GM18505 (cell line): ENCODE data around the gene DTNA.
"Not testable (repeated sequence)": the region's sequence is repeated elsewhere in the genome, so short reads cannot be mapped to it uniquely, and the experiment has no call there.

Experiments used
- ATAC-seq: cut with Tn5 transposase; IDR thresholded peaks from one replicate; pipeline ENCODE4 v1.9.1; 2021; ENCODE audit not compliant: unreplicated experiment
- POLR2A ChIP-seq: IDR thresholded peaks from 4 replicates; pipeline ENCODE4 v1.6.1; 2011; ENCODE audit warnings: borderline replicate concordance; ENCODE audit not compliant: insufficient read depth, insufficient read length; ENCODE audit errors: extremely low read depth

DTNA gene

DNA sequence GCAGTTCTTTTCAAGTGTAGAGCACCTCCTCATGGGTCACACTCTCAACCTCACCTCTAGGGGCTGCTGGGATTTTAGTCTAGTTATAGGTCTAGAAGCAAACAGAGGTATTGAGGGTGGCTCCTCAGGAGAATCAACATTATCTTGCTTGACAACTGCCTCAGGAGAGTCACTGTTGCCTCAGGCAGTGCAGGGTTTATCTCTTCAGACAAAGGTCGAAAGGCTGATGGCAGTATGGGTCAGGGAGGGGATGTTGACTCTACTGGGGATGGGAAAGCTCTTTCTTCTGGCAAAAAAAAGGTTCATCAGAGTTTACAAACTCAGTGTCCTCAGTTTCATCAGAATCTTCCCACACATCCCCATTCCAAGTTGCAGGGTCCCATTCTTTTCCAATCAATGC lies 24.0 kb downstream of the DTNA start:
- ATAC-seq, result no peak
- no peak for TF ChIP-seq POLR2A

GRCh38 chr18:34734526-34734925 lies 24.4 kb downstream of the DTNA start:
- not testable (repeated sequence) for ATAC-seq

DNA sequence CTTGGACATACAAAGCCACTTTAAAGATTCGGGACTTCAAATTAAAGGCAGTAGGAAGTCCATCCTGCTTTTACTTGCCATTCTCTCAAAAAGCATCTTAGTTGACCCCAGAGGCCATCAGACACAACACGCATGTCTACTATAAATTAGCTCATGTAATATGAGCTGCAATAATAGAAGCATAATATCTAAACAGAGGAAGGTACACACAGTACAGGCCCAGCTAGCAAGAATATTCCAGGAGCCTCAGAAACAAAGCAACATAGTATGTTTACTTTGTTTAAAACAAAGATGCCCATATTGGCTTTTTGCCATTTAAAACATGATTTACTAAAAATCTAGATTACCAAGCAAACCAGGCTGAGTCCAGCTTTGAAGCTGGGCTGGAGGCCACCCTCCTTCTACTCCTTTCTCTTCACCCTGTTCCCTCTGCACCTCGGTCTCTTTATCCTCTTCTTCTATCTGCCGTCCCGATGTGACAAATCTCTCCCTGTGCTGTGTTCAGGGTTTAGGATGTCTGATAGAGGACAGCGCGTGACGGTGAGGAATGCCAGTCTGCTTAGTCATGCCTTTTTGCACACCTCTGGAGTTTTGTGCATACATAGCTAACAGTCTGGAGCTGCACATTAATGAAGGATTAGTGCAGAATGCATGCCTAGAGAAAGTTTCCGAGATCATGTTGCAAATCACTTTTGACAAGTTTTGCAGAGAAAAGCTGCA lies 28.2 kb downstream of the DTNA start:
- TF ChIP-seq POLR2A, result no peak
- ATAC-seq, result no peak

DNA sequence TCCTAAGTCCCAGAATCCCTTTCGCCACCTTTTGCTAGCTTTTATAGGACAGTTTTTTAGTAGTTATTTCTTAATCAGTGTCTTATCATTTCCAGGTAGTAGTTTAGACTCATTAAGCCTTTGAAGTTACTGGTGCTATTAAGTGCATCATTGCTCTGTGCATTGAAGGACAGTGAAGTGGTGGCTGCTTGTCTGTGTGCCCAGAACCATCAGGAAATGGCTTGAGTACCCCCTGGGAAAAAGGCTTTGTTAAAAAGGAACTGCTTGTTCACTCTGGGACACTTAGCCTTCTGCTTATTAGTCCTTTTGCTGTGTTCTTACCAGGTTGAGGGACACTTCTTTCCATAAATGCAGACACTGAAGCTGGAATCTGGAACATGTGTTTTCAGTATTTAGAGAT lies 30.0 kb downstream of the DTNA start:
- ATAC-seq, result no peak
- TF ChIP-seq POLR2A, result no peak

GRCh38 chr18:34740724-34741123 lies 30.6 kb downstream of the DTNA start:
- TF ChIP-seq POLR2A, result no peak
- ATAC-seq, result no peak

DNA sequence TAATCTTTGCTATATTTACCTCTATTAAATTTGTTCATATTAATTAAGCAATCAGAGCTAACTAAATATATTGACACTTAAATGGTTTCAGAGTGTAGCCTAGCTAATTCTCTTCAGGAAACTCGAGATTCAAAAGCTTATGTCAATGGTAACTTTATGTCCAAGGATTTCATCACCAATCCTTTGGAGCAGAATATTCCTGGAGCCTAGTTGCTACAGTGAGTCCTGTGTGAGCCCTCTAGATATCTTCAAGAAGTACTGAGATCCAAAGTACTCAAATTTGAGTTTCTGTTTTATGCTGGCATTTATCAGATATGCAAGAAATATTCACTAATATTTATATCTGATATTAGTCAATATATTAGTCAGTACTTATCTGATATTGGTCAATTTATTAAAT lies 31.3 kb downstream of the DTNA start:
- TF ChIP-seq POLR2A, result no peak
- ATAC-seq, result no peak

GRCh38 chr18:34742891-34743341 lies 32.8 kb downstream of the DTNA start:
- ATAC-seq, result no peak
- no peak for TF ChIP-seq POLR2A

- no peak for TF ChIP-seq POLR2A
- no peak for ATAC-seq
Measured at GRCh38 chr18:34744569-34744968, 34.5 kb downstream of the DTNA start.

GRCh38 chr18:34746614-34747013 lies 36.5 kb downstream of the DTNA start:
- no peak for TF ChIP-seq POLR2A
- ATAC-seq, result no peak

DNA sequence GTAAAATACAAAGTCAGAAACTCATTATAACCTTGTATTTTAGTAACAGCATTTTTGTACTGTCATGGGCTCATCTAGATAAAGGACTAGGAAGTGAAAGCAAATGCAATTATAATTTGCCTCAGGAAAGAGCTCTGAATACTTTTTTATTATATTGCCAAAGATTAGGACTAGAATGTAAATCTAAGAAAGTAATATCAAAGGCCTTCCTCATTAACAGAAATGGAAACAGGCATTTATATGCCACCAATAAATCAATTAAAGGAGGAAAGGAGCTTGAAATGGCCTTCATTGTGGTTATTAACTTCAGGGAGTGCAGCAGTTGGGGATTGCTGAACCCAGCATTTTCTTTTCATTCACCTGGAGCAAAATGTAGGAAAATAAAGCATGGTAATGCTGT lies 39.6 kb downstream of the DTNA start:
- no peak for TF ChIP-seq POLR2A
- no peak for ATAC-seq

DNA sequence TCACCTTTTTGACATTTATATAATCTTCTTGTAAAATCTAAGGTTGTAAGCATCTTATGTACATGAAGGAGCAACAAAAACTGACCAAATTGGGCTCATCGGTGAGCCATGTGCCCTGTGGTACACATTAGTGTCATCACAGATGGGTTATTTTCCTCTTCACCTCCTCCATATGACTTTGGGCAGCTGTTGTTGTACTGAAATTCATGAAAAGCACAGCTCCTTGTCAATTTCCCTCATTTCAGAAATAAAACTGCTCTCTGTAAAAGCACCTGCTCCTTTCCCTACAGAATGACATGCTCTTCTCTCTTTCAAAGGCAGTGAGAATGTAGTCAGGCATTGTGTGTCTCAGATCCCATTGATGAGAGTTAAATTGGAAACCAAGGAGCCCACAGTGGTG lies 42.0 kb downstream of the DTNA start:
- no peak for TF ChIP-seq POLR2A
- ATAC-seq, result no peak

- ATAC-seq, result no peak
- no peak for TF ChIP-seq POLR2A
Measured at GRCh38 chr18:34754300-34754699, 44.2 kb downstream of the DTNA start.

- no peak for ATAC-seq
- no peak for TF ChIP-seq POLR2A
Measured at GRCh38 chr18:34757666-34758065, 47.6 kb downstream of the DTNA start.

DNA sequence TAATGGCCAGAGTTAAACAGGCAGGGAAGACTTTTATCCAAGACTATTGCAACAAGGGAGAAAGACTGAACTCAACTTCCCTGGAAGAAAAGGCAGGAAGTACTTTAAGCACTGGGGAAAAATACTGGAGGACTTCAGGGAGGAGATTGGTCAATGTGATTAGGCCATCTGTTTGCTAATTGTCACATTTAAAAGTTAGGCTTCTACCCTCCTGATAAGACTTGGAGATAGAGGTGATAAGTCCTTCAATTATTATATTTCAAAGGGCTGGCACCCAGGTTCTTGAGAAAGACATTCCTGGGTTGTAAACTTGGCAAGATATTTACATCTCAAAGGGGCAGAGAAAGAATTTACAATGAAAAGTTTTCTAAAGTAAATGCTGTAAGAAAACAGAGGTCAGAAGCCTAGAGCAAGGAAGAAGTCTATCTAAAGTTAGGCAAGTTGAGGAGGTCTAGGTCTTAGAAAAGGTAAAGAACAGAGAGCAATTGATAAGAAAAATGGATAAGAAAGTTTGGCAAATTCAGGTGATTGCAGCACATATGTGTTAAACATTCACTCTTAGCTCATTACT lies 48.4 kb downstream of the DTNA start:
- no peak for TF ChIP-seq POLR2A
- ATAC-seq, result no peak

- TF ChIP-seq POLR2A, result no peak
- ATAC-seq, result no peak
Measured at GRCh38 chr18:34760444-34760843, 50.3 kb downstream of the DTNA start.

GRCh38 chr18:34764451-34764850 lies 54.4 kb downstream of the DTNA start:
- no peak for ATAC-seq

More at GRCh38 chr18:34764451-34764850, 54.4 kb downstream of the DTNA start:
- TF ChIP-seq POLR2A, result no peak
